Colonic mucosa (tissue), 4 donors: Measurements from ENCODE around the gene EXOC4. TPM values are rescaled to one million over a fixed set of nuclear protein-coding genes. Genes with fewer than 3 reads are reported as not detected.

Experiments used
- DNase-seq: peaks from one replicate; pipeline ENCODE4 v3.0.0-alpha.2; 2020
- H3K27ac ChIP-seq: fragments of 200-600 bp; one replicate; pipeline ENCODE4 v1.8.0; 2021
- H3K27me3 ChIP-seq: fragments of 200-600 bp; one replicate; pipeline ENCODE4 v1.8.0; 2021
- H3K36me3 ChIP-seq: fragments of 200-600 bp; one replicate; pipeline ENCODE4 v1.8.0; 2021
- H3K4me1 ChIP-seq: fragments of 200-600 bp; one replicate; pipeline ENCODE4 v1.8.0; 2021; ENCODE audit warnings: mild to moderate bottlenecking
- H3K4me3 ChIP-seq: fragments of 200-600 bp; one replicate; pipeline ENCODE4 v1.8.0; 2021
- H3K9ac ChIP-seq, 2 donors: one replicate each; pipeline ENCODE4 v1.7.0; 2013; ENCODE audit warnings: control low read depth in 2 of 2, low read depth in 2 of 2, low read length in 2 of 2
- H3K9me3 ChIP-seq: fragments of 200-600 bp; one replicate; pipeline ENCODE4 v1.8.0; 2021
- intact Hi-C: fragments of 100-400 bp; cut with DNase I; formaldehyde crosslinking; loops from one replicate; pipeline ENCODE4 v1.14.1; 2022
- total RNA-seq, 2 donors: library from RNA; stranded (reverse); fragmentation: NEBNext Ultra II Directional in 1 of 2; extraction: Animal tissue kit (Norgen Biotek cat#: 25700) in 1 of 2; gene quantifications; one replicate each; pipeline ENCODE4 v1.2.1, GENCODE V29; 2021
- TF ChIP-seq, protein P1 (sequence below): fragments of 200-600 bp; IDR thresholded peaks from one replicate; pipeline ENCODE4 v1.8.0; 2022; ENCODE audit warnings: antibody characterized with exemption, mild to moderate bottlenecking
- donor health status: healthy.
- donor health status: DM: no; HTN: no; CAD: no.
- donor health status: DM: no; HTN: no; CAD: no.

EXOC4 gene
- total RNA-seq, 2 donors from 2014 or later = 61.1 to 73.3 TPM

DNA sequence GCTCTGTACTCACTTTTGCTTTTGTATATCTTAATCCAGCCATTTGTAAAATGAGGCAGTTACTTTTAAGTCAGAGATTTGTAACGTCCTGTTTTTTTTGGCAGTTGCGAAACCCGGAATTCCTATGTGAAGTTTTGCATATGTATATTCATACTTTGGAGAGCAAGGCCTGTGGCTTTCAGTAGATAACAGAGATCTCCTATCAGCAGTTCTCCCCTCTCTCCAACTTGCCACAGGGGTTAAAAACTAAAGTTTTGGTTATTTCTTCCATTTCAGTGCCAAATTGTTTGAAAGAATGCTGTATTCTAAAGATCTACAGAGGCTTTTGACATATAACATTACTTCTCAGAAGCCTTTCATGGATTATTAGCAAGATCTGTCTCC, 102.4 kb downstream of the EXOC4 start:
- intact Hi-C loops = no loop called here

GRCh38 chr7:133355822-133356221, 102.9 kb downstream of the EXOC4 start:
- TF ChIP-seq, protein P1, sequence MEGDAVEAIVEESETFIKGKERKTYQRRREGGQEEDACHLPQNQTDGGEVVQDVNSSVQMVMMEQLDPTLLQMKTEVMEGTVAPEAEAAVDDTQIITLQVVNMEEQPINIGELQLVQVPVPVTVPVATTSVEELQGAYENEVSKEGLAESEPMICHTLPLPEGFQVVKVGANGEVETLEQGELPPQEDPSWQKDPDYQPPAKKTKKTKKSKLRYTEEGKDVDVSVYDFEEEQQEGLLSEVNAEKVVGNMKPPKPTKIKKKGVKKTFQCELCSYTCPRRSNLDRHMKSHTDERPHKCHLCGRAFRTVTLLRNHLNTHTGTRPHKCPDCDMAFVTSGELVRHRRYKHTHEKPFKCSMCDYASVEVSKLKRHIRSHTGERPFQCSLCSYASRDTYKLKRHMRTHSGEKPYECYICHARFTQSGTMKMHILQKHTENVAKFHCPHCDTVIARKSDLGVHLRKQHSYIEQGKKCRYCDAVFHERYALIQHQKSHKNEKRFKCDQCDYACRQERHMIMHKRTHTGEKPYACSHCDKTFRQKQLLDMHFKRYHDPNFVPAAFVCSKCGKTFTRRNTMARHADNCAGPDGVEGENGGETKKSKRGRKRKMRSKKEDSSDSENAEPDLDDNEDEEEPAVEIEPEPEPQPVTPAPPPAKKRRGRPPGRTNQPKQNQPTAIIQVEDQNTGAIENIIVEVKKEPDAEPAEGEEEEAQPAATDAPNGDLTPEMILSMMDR = no peak
- intact Hi-C loops = no loop called here
- no peaks in the 10 kb centered on the region for H3K4me1 ChIP-seq
- no peak overlapping the region for H3K4me3 ChIP-seq
- H3K27me3 ChIP-seq = no peaks in the 10 kb centered on the region
- no peaks in the 10 kb centered on the region for H3K36me3 ChIP-seq
- DNase-seq = no peak
- no peak overlapping the region for H3K9ac ChIP-seq
- no peaks in the 10 kb centered on the region for H3K9me3 ChIP-seq
- no peak overlapping the region for H3K27ac ChIP-seq

More for the DNA sequence above, 102.4 kb downstream of the EXOC4 start:
- H3K27me3 ChIP-seq = no peaks in the 10 kb centered on the region
- no peaks in the 10 kb centered on the region for H3K36me3 ChIP-seq
- H3K9ac ChIP-seq = no peak overlapping the region
- no peaks in the 10 kb centered on the region for H3K4me1 ChIP-seq
- DNase-seq = no peak
- H3K9me3 ChIP-seq = no peaks in the 10 kb centered on the region
- TF ChIP-seq, protein P1 = no peak
- no peak overlapping the region for H3K4me3 ChIP-seq
- no peak overlapping the region for H3K27ac ChIP-seq

DNA sequence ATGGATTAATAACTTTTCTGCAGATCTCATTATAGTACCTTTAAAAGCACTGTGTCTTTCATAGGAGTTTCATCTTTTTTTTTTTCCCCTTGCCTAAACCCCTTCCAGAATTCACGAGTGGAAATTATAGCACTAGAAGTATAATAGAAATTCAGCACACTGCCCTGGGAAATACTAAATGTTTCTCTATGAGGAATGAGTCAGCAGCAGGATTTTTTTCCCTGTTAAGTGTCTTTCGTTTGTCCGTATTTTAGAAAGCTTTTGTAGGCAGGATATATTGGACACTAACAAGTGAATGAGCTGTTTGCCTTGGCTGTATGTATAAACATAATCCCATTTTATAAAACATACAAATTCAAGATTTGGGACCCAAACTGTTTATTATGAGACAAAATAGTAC, 105.8 kb downstream of the EXOC4 start:
- Histone ChIP-seq H3K4me1 (no peaks in the 10 kb centered on the region), H3K4me3 (no peak overlapping the region), H3K9me3 (no peaks in the 10 kb centered on the region), H3K27ac (no peak overlapping the region), H3K27me3 (no peaks in the 10 kb centered on the region), H3K36me3 (no peaks in the 10 kb centered on the region), H3K9ac (no peak overlapping the region)
- TF ChIP-seq, protein P1 = no peak
- no peak for DNase-seq
- intact Hi-C loops = no loop called here

DNA sequence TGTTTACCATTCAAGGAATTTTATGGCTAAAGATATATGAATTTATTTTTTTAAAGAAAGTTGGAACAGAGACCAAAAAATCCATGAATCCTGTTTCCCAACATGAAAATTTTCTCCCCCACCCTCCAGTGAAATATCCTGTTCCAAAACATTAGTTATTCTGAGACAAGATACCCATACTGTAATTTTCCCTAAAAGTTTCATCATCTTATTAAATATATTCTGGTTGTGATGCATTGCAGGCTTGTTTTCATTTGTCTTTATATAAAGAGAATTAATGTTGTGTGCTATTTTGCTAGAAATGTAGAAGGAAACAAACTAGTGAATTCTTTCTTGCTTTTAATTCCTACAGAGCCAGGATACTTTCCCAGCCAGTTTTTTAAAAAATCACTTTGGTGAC, 106.6 kb downstream of the EXOC4 start:
- H3K36me3 ChIP-seq = no peaks in the 10 kb centered on the region
- H3K9ac ChIP-seq = no peak overlapping the region
- no peaks in the 10 kb centered on the region for H3K9me3 ChIP-seq
- no peak overlapping the region for H3K27ac ChIP-seq
- no peak for DNase-seq
- H3K27me3 ChIP-seq = no peaks in the 10 kb centered on the region
- intact Hi-C loops = no loop called here
- no peak overlapping the region for H3K4me3 ChIP-seq
- TF ChIP-seq, protein P1 = no peak
- H3K4me1 ChIP-seq = no peaks in the 10 kb centered on the region

- DNase-seq = no peak
- no peaks in the 10 kb centered on the region for H3K9me3 ChIP-seq
- H3K36me3 ChIP-seq = no peaks in the 10 kb centered on the region
- no peaks in the 10 kb centered on the region for H3K27me3 ChIP-seq
- no peak overlapping the region for H3K4me3 ChIP-seq
- no peaks in the 10 kb centered on the region for H3K4me1 ChIP-seq
- TF ChIP-seq, protein P1 = no peak
- no peak overlapping the region for H3K9ac ChIP-seq
- intact Hi-C loops = no loop called here
- no peak overlapping the region for H3K27ac ChIP-seq
Observed at GRCh38 chr7:133360201-133360600, 107.3 kb downstream of the EXOC4 start.

- no peaks in the 10 kb centered on the region for H3K4me1 ChIP-seq
- no peak for DNase-seq
- no peak overlapping the region for H3K27ac ChIP-seq
- TF ChIP-seq, protein P1 = no peak
- H3K4me3 ChIP-seq = no peak overlapping the region
- H3K9me3 ChIP-seq = no peaks in the 10 kb centered on the region
- H3K9ac ChIP-seq = no peak overlapping the region
- H3K36me3 ChIP-seq = no peaks in the 10 kb centered on the region
- no peaks in the 10 kb centered on the region for H3K27me3 ChIP-seq
- intact Hi-C loops = no loop called here
Observed at GRCh38 chr7:133361806-133362205, 108.9 kb downstream of the EXOC4 start.
